Loucy (cell line): ENCODE results near the gene JAG2.

Source experiments
- H2AFZ ChIP-seq: fragments of 200-600 bp; sonication (generic); 2 replicates; pipeline ENCODE4 v1.6.0; 2016; ENCODE audit warnings: antibody characterized with exemption, mild to moderate bottlenecking, low read length, moderate library complexity
- H3F3A ChIP-seq: fragments of 200-600 bp; 2 replicates; pipeline ENCODE4 v1.6.0; 2016; ENCODE audit warnings: antibody characterized with exemption, low read depth, mild to moderate bottlenecking
- H3K27me3 ChIP-seq: fragments of 200-600 bp; sonication (generic); 2 replicates; pipeline ENCODE4 v1.6.1; 2014; ENCODE audit warnings: low read length, mild to moderate bottlenecking; ENCODE audit not compliant: insufficient read depth, poor library complexity, severe bottlenecking
- H3K36me3 ChIP-seq: fragments of 200-600 bp; sonication (generic); 2 replicates; pipeline ENCODE4 v1.6.1; 2016; ENCODE audit warnings: low read length; ENCODE audit not compliant: insufficient read depth
- H3K4me1 ChIP-seq: fragments of 200-600 bp; sonication (generic); 2 replicates; pipeline ENCODE4 v1.5.1; 2014; ENCODE audit warnings: low read length, mild to moderate bottlenecking; ENCODE audit not compliant: insufficient read depth, poor library complexity, severe bottlenecking
- H3K4me2 ChIP-seq: fragments of 200-600 bp; sonication (generic); 2 replicates; pipeline ENCODE4 v1.6.0; 2014; ENCODE audit warnings: antibody characterized with exemption, low read length, low read depth, mild to moderate bottlenecking; ENCODE audit not compliant: poor library complexity, severe bottlenecking
- H3K4me3 ChIP-seq: fragments of 200-600 bp; sonication (generic); 2 replicates; pipeline ENCODE4 v1.5.1; 2014; ENCODE audit warnings: low read length, mild to moderate bottlenecking, mixed read lengths; ENCODE audit not compliant: poor library complexity, severe bottlenecking
- H3K79me2 ChIP-seq: fragments of 200-600 bp; sonication (generic); 2 replicates; pipeline ENCODE4 v1.6.1; 2014; ENCODE audit warnings: low read length; ENCODE audit not compliant: insufficient read depth
- H3K9ac ChIP-seq: fragments of 200-600 bp; sonication (generic); 2 replicates; pipeline ENCODE4 v1.6.0; 2014; ENCODE audit warnings: mild to moderate bottlenecking, low read depth, low read length, moderate library complexity; ENCODE audit not compliant: poor library complexity, severe bottlenecking
- H3K9me2 ChIP-seq: fragments of 200-600 bp; sonication (generic); replicated peaks from 2 replicates; pipeline ENCODE4 v1.6.1; 2016; ENCODE audit warnings: low read depth, low read length, mixed read lengths
- H3K9me3 ChIP-seq: fragments of 200-600 bp; sonication (generic); 2 replicates; pipeline ENCODE4 v1.6.1; 2014; ENCODE audit warnings: mild to moderate bottlenecking, antibody characterized with exemption, low read length, low read depth; ENCODE audit not compliant: insufficient read depth
- H4K20me1 ChIP-seq: fragments of 200-600 bp; sonication (generic); 2 replicates; pipeline ENCODE4 v1.6.0; 2014; ENCODE audit warnings: antibody characterized with exemption, low read length, mild to moderate bottlenecking; ENCODE audit not compliant: insufficient read depth, poor library complexity, severe bottlenecking
- CTCF ChIP-seq: fragments of 200-600 bp; sonication (generic); conservative IDR thresholded peaks from 2 replicates; pipeline ENCODE4 v1.5.1; 2014; ENCODE audit warnings: mild to moderate bottlenecking, antibody characterized with exemption, low read length
- EZH2phosphoT487 ChIP-seq: fragments of 200-600 bp; IDR thresholded peaks from 2 replicates; pipeline ENCODE4 v1.6.1; 2018; ENCODE audit warnings: antibody characterized with exemption, mild to moderate bottlenecking, moderate library complexity, borderline replicate concordance

JAG2 gene

DNA sequence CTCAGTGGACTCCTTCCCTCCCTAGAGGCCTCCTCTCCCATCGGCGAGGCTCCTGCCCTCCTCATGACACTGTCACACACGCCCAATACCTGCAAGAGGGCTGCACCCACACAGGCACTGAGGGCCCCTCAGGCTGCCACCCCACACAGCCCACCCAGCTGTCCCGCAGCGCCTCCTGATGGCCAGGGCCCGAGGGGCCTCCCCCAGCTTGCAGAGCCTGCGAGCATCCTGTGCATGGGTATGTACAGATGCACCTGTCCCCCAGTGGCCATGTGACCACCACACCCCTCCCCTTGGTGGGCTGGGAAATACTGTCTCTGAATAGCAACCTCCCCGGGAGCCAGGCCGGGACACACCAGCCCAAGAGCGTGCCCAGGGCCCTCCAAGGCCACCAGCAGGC, 31.5 kb upstream of the JAG2 start:
- peak; percentile 55 for TF ChIP-seq CTCF
- no peak for TF ChIP-seq EZH2phosphoT487
- Histone ChIP-seq H3K4me2 (no peak overlapping the region), H3K79me2 (no peaks in the 10 kb centered on the region), H3K4me3 (no peak overlapping the region), H2AFZ (no peak overlapping the region), H3K4me1 (peaks cover 36% of the 10 kb centered on the region), H4K20me1 (no peaks in the 10 kb centered on the region), H3K36me3 (no peaks in the 10 kb centered on the region), H3K9ac (no peak overlapping the region), H3K9me3 (no peaks in the 10 kb centered on the region), H3K27me3 (no peaks in the 10 kb centered on the region), H3F3A (no peaks in the 10 kb centered on the region), H3K9me2 (no peaks in the 10 kb centered on the region)

DNA sequence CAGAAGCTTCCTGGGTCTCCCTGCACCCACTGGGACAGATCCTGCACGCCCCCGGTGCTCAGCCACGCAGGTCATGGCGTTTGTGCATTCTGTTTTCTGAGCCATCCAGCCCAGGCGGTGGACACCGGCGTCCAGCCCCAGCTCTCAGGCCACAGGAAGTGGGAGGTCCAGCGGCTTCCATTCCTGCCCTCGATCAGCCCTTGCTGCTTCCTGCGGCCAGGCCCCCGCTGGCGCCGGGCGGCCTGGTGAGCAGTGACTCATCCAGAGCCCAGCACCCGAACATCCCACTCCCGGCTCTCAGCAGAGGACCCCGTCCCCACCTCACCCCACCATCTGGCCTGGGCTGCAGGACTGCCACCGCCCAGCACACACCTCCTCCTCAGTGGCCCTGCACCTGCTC, 30.5 kb upstream of the JAG2 start:
- H3F3A ChIP-seq = no peaks in the 10 kb centered on the region
- no peak overlapping the region for H3K9ac ChIP-seq
- H3K36me3 ChIP-seq = no peaks in the 10 kb centered on the region
- H3K4me3 ChIP-seq = no peak overlapping the region
- no peak overlapping the region for H3K4me2 ChIP-seq
- H3K9me3 ChIP-seq = no peaks in the 10 kb centered on the region
- no peaks in the 10 kb centered on the region for H3K9me2 ChIP-seq
- no peaks in the 10 kb centered on the region for H3K27me3 ChIP-seq
- H3K79me2 ChIP-seq = no peaks in the 10 kb centered on the region
- peaks cover 43% of the 10 kb centered on the region for H3K4me1 ChIP-seq
- TF ChIP-seq CTCF = no peak
- no peak for TF ChIP-seq EZH2phosphoT487
- no peaks in the 10 kb centered on the region for H4K20me1 ChIP-seq
- H2AFZ ChIP-seq = no peak overlapping the region

DNA sequence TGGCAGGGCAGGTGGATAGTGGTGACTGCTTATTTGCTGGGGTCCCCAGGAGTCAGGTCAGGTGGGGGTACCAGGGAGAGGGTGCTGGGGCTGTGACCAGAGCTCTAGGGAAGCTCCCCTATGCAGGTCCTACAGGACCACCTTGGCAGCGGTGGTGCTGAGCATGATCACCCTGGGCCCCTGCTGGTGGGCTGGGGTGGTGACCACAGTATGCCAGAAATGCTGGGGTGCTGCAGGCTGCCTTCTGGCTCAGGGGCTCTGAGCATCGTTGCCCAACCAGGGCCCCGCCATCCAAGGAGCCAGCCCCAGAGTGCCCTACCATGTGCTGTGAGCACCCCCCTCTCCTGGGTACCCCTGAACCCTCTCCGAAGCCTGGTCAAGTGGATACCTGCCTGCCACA, 30.0 kb upstream of the JAG2 start:
- H3F3A ChIP-seq = no peaks in the 10 kb centered on the region
- H3K4me1 ChIP-seq = peaks cover 48% of the 10 kb centered on the region
- TF ChIP-seq EZH2phosphoT487 (no peak), CTCF (peak; percentile 34; the same call in 1 of the 2 replicates)
- H4K20me1 ChIP-seq = no peaks in the 10 kb centered on the region
- no peaks in the 10 kb centered on the region for H3K36me3 ChIP-seq
- no peak overlapping the region for H3K4me2 ChIP-seq
- no peaks in the 10 kb centered on the region for H3K79me2 ChIP-seq
- H3K9ac ChIP-seq = no peak overlapping the region
- H3K9me3 ChIP-seq = no peaks in the 10 kb centered on the region
- no peaks in the 10 kb centered on the region for H3K9me2 ChIP-seq
- no peak overlapping the region for H2AFZ ChIP-seq
- H3K27me3 ChIP-seq = no peaks in the 10 kb centered on the region
- H3K4me3 ChIP-seq = no peak overlapping the region
